ENCODE measurements around the gene KCNH2.

KCNH2 gene

GRCh38 chr7:150949564-150949963, 28.6 kb downstream of the KCNH2 start:
- H3K36me3 ChIP-seq (ENCODE audit: control insufficient read depth, insufficient read depth, low read length) = peaks cover 6% of the 10 kb centered on the region
- no peak overlapping the region for H3K4me3 ChIP-seq (ENCODE audit: low read length)
- peaks cover 38% of the 10 kb centered on the region for H3K4me1 ChIP-seq (ENCODE audit: control insufficient read depth, insufficient read depth, low read length)
- no peaks in the 10 kb centered on the region for H3K27me3 ChIP-seq (ENCODE audit: control insufficient read depth, insufficient read depth, low read length)
- no peak overlapping the region for H3K9ac ChIP-seq (ENCODE audit: low read length)
- H3K27ac ChIP-seq (ENCODE audit: low read depth, low read length) = no peak overlapping the region

- no peak overlapping the region for H3K27ac ChIP-seq (ENCODE audit: low read depth, low read length)
- no peak overlapping the region for H3K4me3 ChIP-seq (ENCODE audit: low read length)
- no peak overlapping the region for H3K9ac ChIP-seq (ENCODE audit: low read length)
- H3K36me3 ChIP-seq (ENCODE audit: control insufficient read depth, insufficient read depth, low read length) = peaks cover 6% of the 10 kb centered on the region
- H3K27me3 ChIP-seq (ENCODE audit: control insufficient read depth, insufficient read depth, low read length) = no peaks in the 10 kb centered on the region
- H3K4me1 ChIP-seq (ENCODE audit: control insufficient read depth, insufficient read depth, low read length) = peaks cover 31% of the 10 kb centered on the region
These were observed 29.3 kb downstream of the KCNH2 start for GRCh38 chr7:150948791-150949251.

GRCh38 chr7:150947761-150948651, 30.1 kb downstream of the KCNH2 start:
- Histone ChIP-seq H3K27me3 (ENCODE audit: control insufficient read depth, insufficient read depth, low read length) (no peaks in the 10 kb centered on the region), H3K4me1 (ENCODE audit: control insufficient read depth, insufficient read depth, low read length) (peaks cover 23% of the 10 kb centered on the region), H3K9ac (ENCODE audit: low read length) (no peak overlapping the region), H3K4me3 (ENCODE audit: low read length) (no peak overlapping the region), H3K36me3 (ENCODE audit: control insufficient read depth, insufficient read depth, low read length) (peaks cover 6% of the 10 kb centered on the region), H3K27ac (ENCODE audit: low read depth, low read length) (peak overlapping the region; percentile 46)

GRCh38 chr7:150947241-150947745, 30.8 kb downstream of the KCNH2 start:
- Histone ChIP-seq H3K27me3 (ENCODE audit: control insufficient read depth, insufficient read depth, low read length) (no peaks in the 10 kb centered on the region), H3K9ac (ENCODE audit: low read length) (no peak overlapping the region), H3K27ac (ENCODE audit: low read depth, low read length) (peak overlapping the region; percentile 88), H3K4me1 (ENCODE audit: control insufficient read depth, insufficient read depth, low read length) (peaks cover 24% of the 10 kb centered on the region), H3K36me3 (ENCODE audit: control insufficient read depth, insufficient read depth, low read length) (peaks cover 6% of the 10 kb centered on the region), H3K4me3 (ENCODE audit: low read length) (no peak overlapping the region)

GRCh38 chr7:150946421-150947240, 31.5 kb downstream of the KCNH2 start:
- H3K27me3 ChIP-seq (ENCODE audit: control insufficient read depth, insufficient read depth, low read length) = no peaks in the 10 kb centered on the region
- H3K4me3 ChIP-seq (ENCODE audit: low read length) = no peak overlapping the region
- peaks cover 29% of the 10 kb centered on the region for H3K4me1 ChIP-seq (ENCODE audit: control insufficient read depth, insufficient read depth, low read length)
- H3K9ac ChIP-seq (ENCODE audit: low read length) = no peak overlapping the region
- H3K27ac ChIP-seq (ENCODE audit: low read depth, low read length) = peak overlapping the region; percentile 88
- peaks cover 3% of the 10 kb centered on the region for H3K36me3 ChIP-seq (ENCODE audit: control insufficient read depth, insufficient read depth, low read length)

- no peak overlapping the region for H3K4me3 ChIP-seq (ENCODE audit: low read length)
- H3K4me1 ChIP-seq (ENCODE audit: control insufficient read depth, insufficient read depth, low read length) = peaks cover 29% of the 10 kb centered on the region
- no peak overlapping the region for H3K9ac ChIP-seq (ENCODE audit: low read length)
- peak overlapping the region; percentile 88 for H3K27ac ChIP-seq (ENCODE audit: low read depth, low read length)
- no peaks in the 10 kb centered on the region for H3K36me3 ChIP-seq (ENCODE audit: control insufficient read depth, insufficient read depth, low read length)
- H3K27me3 ChIP-seq (ENCODE audit: control insufficient read depth, insufficient read depth, low read length) = no peaks in the 10 kb centered on the region
These were observed 32.2 kb downstream of the KCNH2 start for GRCh38 chr7:150945853-150946420.

GRCh38 chr7:150945171-150945852, 32.8 kb downstream of the KCNH2 start:
- Histone ChIP-seq H3K9ac (ENCODE audit: low read length) (no peak overlapping the region), H3K4me1 (ENCODE audit: control insufficient read depth, insufficient read depth, low read length) (peaks cover 29% of the 10 kb centered on the region), H3K27ac (ENCODE audit: low read depth, low read length) (peak overlapping the region; percentile 88), H3K36me3 (ENCODE audit: control insufficient read depth, insufficient read depth, low read length) (no peaks in the 10 kb centered on the region), H3K27me3 (ENCODE audit: control insufficient read depth, insufficient read depth, low read length) (no peaks in the 10 kb centered on the region), H3K4me3 (ENCODE audit: low read length) (no peak overlapping the region)

GRCh38 chr7:150944066-150945042, 33.8 kb downstream of the KCNH2 start:
- Histone ChIP-seq H3K4me3 (ENCODE audit: low read length) (no peak overlapping the region), H3K27ac (ENCODE audit: low read depth, low read length) (peak overlapping the region; percentile 88), H3K9ac (ENCODE audit: low read length) (no peak overlapping the region), H3K27me3 (ENCODE audit: control insufficient read depth, insufficient read depth, low read length) (no peaks in the 10 kb centered on the region), H3K36me3 (ENCODE audit: control insufficient read depth, insufficient read depth, low read length) (no peaks in the 10 kb centered on the region), H3K4me1 (ENCODE audit: control insufficient read depth, insufficient read depth, low read length) (peaks cover 29% of the 10 kb centered on the region)

- H3K27me3 ChIP-seq (ENCODE audit: control insufficient read depth, insufficient read depth, low read length) = no peaks in the 10 kb centered on the region
- H3K4me1 ChIP-seq (ENCODE audit: control insufficient read depth, insufficient read depth, low read length) = peaks cover 31% of the 10 kb centered on the region
- H3K27ac ChIP-seq (ENCODE audit: low read depth, low read length) = no peak overlapping the region
- H3K9ac ChIP-seq (ENCODE audit: low read length) = no peak overlapping the region
- no peak overlapping the region for H3K4me3 ChIP-seq (ENCODE audit: low read length)
- no peaks in the 10 kb centered on the region for H3K36me3 ChIP-seq (ENCODE audit: control insufficient read depth, insufficient read depth, low read length)
These were observed 34.7 kb downstream of the KCNH2 start for GRCh38 chr7:150943453-150943814.

- Histone ChIP-seq H3K36me3 (ENCODE audit: control insufficient read depth, insufficient read depth, low read length) (no peaks in the 10 kb centered on the region), H3K9ac (ENCODE audit: low read length) (no peak overlapping the region), H3K4me1 (ENCODE audit: control insufficient read depth, insufficient read depth, low read length) (peaks cover 34% of the 10 kb centered on the region), H3K4me3 (ENCODE audit: low read length) (no peak overlapping the region), H3K27me3 (ENCODE audit: control insufficient read depth, insufficient read depth, low read length) (no peaks in the 10 kb centered on the region), H3K27ac (ENCODE audit: low read depth, low read length) (peak overlapping the region; percentile 54)
These were observed 35.3 kb downstream of the KCNH2 start for GRCh38 chr7:150942591-150943452.
